Measurements from ENCODE around the gene PRTFDC1.

GRCh38 chr10:24998044-24998443 lies 45.6 kb upstream of the PRTFDC1 start:
- TF ChIP-seq CTCF (optimal IDR thresholded peaks at IDR 0.05 in 1 of 3, IDR thresholded peaks at IDR 0.05 in 1 of 3, conservative IDR thresholded peaks at IDR 0.05 in 1 of 3; ENCODE audit: extremely low read depth in 1 of 3, insufficient read depth in 2 of 3, low read length in 3 of 3) (no peak), EZH2 (IDR thresholded peaks at IDR 0.05; ENCODE audit: low read length) (no peak)
